Activated CD8-positive, alpha-beta memory T cell treated with anti-CD3 and anti-CD28 coated beads, Interleukin-2, amount 10 ng/mL, durations not matched to agents 7 days and 5 days (primary cell): ENCODE measurements around the gene SRPK2. TPM values are rescaled to one million over a fixed set of nuclear protein-coding genes. Genes with fewer than 3 reads are reported as not detected.

ENCODE experiments used
- ATAC-seq: fragments of 150-1000 bp; cut with Tn5 transposase; one replicate; pipeline ENCODE4 v1.10.0; 2021; ENCODE audit warnings: moderate library complexity
- CTCF ChIA-PET: fragments of 350-600 bp; sonication (Branson Sonifier 250); formaldehyde crosslinking; loops from one replicate; lab custom pipeline; 2021; ENCODE audit warnings: antibody characterized with exemption; lab: Charles Lee
- DNase-seq: peaks from one replicate; pipeline ENCODE4 v3.0.0-alpha.2; 2020
- H3K27ac Mint-ChIP-seq: one replicate; pipeline ENCODE4 v1.8.0; 2021; ENCODE audit warnings: mild to moderate bottlenecking, mixed read lengths
- H3K27me3 Mint-ChIP-seq: one replicate; pipeline ENCODE4 v1.8.0; 2021; ENCODE audit warnings: mixed read lengths
- H3K36me3 Mint-ChIP-seq: one replicate; pipeline ENCODE4 v1.8.0; 2021; ENCODE audit warnings: mild to moderate bottlenecking, mixed read lengths
- H3K4me1 Mint-ChIP-seq: one replicate; pipeline ENCODE4 v1.8.0; 2021; ENCODE audit warnings: mixed read lengths
- H3K4me3 Mint-ChIP-seq: one replicate; pipeline ENCODE4 v1.8.0; 2021; ENCODE audit warnings: mild to moderate bottlenecking, moderate library complexity, mixed read lengths
- H3K9me3 Mint-ChIP-seq: one replicate; pipeline ENCODE4 v1.8.0; 2022; ENCODE audit warnings: low read depth, mixed read lengths
- total RNA-seq, 2 experiments: library from RNA; stranded (reverse); gene quantifications; one replicate each; pipeline ENCODE4 v1.2.3, GENCODE V29; 2021

The SRPK2 gene
- total RNA-seq, 2 experiments from 2014 or later, result 40.4 to 41.2 TPM

DNA sequence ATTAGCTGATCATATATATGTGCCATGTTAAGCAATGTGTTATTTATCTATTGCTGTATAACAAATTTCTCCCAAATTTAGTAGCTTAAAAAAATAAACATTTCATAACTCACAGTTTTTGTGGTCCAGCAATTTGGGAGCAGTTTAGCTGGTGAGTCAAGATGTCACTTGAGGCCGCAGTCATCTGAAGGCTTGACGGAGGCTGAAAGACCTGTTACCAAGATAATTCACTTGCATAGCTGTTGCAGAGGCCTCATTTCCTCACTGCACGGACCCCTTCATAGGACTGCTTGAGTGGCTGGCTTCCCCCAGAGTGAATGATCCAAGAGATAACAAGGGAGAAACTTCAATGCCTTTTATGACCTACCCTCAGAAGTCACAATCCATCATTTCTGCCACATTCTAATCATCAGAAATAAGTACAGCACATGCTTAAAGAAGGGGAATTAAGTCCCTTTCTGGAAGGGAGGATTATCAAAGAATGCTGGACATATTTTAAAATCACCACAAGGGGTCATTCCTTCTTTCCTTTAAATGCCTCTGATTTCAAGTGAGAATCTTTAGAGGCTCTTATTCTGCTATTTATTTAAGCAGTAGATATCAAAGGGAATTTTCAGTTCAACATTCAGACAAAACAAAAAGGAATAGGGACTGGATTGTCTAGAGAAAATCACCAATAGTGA, 10.5 kb upstream of the SRPK2 start:
- peaks cover 2% of the 10 kb centered on the region for H3K9me3 Mint-ChIP-seq

GRCh38 chr7:105396566-105396965, 7.8 kb upstream of the SRPK2 start:
- H3K4me3 Mint-ChIP-seq, result no peak overlapping the region
- CTCF ChIA-PET, result no interaction called here

More for the DNA sequence above, 10.5 kb upstream of the SRPK2 start:
- Mint-ChIP-seq H3K4me1 (peaks cover 3% of the 10 kb centered on the region), H3K36me3 (no peaks in the 10 kb centered on the region), H3K27ac (no peak overlapping the region), H3K27me3 (no peaks in the 10 kb centered on the region), H3K4me3 (no peak overlapping the region)
- no peak for ATAC-seq
- CTCF ChIA-PET, result interaction anchor here (1.0 to 1.5 kb wide), 2 partner anchors 81 to 190 kb away, joined by 3 to 5 read pairs; no protein-coding TSS in a partner anchor
- DNase-seq, result no peak

GRCh38 chr7:105391429-105391828, 2.7 kb upstream of the SRPK2 start:
- peaks cover 4% of the 10 kb centered on the region for H3K36me3 Mint-ChIP-seq
- no peak overlapping the region for H3K4me3 Mint-ChIP-seq
- DNase-seq, result no peak
- H3K27me3 Mint-ChIP-seq, result no peaks in the 10 kb centered on the region
- CTCF ChIA-PET, result interaction anchor here (0.9 kb wide), 1 partner anchor 8 kb away, joined by 3 read pairs; no protein-coding TSS in a partner anchor
- peaks cover 17% of the 10 kb centered on the region for H3K4me1 Mint-ChIP-seq
- no peak overlapping the region for H3K27ac Mint-ChIP-seq
- H3K9me3 Mint-ChIP-seq, result peaks cover 2% of the 10 kb centered on the region
- ATAC-seq, result no peak

More at GRCh38 chr7:105396566-105396965, 7.8 kb upstream of the SRPK2 start:
- H3K36me3 Mint-ChIP-seq, result no peaks in the 10 kb centered on the region
- DNase-seq, result no peak
- H3K27ac Mint-ChIP-seq, result no peak overlapping the region
- no peak for ATAC-seq
- no peaks in the 10 kb centered on the region for H3K27me3 Mint-ChIP-seq
- peaks cover 2% of the 10 kb centered on the region for H3K9me3 Mint-ChIP-seq
- peaks cover 5% of the 10 kb centered on the region for H3K4me1 Mint-ChIP-seq

- peak overlapping the region; percentile 41 for H3K4me3 Mint-ChIP-seq
- H3K27ac Mint-ChIP-seq, result no peak overlapping the region
- H3K4me1 Mint-ChIP-seq, result peaks cover 20% of the 10 kb centered on the region
- no peaks in the 10 kb centered on the region for H3K27me3 Mint-ChIP-seq
- H3K36me3 Mint-ChIP-seq, result peaks cover 9% of the 10 kb centered on the region
- no peak for ATAC-seq
- no peak for DNase-seq
- peaks cover 2% of the 10 kb centered on the region for H3K9me3 Mint-ChIP-seq
- CTCF ChIA-PET, result no interaction called here
Observed at GRCh38 chr7:105389889-105390288, 1.2 kb upstream of the SRPK2 start.

DNA sequence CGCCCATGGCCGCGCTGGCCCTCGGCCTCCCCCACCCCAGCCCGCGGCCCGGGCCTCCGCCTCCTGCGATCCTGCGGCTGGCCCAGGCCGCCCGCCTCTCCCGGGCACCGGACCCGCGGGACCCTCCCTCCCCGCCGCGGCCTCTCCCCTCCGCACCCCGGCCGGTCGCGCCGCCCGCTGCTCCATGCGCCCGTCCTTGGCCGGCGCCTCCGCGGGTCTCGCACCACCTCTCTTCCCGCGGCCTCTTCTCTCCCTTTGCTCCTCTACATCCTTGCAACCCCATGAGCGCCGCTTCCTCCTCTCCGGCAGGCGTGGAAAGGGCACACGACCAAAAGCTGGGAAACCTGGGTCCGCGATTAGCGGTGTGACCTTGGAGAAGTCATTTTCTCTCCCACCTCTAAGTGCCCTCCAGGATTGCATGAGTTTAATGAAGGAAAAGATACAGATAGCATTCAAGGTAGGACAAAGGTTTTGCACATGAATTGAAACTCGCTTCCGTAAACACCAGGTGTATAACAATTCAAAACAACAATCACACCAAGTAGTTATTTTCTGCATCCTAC, 448 bp upstream of the SRPK2 start:
- H3K27me3 Mint-ChIP-seq, result no peaks in the 10 kb centered on the region
- DNase-seq (peak; percentile 44), ATAC-seq (peak; percentile 59)
- H3K4me3 Mint-ChIP-seq, result peak overlapping the region; percentile 82
- H3K9me3 Mint-ChIP-seq, result no peaks in the 10 kb centered on the region
- peaks cover 23% of the 10 kb centered on the region for H3K4me1 Mint-ChIP-seq
- H3K27ac Mint-ChIP-seq, result peak overlapping the region; percentile 80
- H3K36me3 Mint-ChIP-seq, result peaks cover 11% of the 10 kb centered on the region
- CTCF ChIA-PET, result no interaction called here

- peaks cover 23% of the 10 kb centered on the region for H3K4me1 Mint-ChIP-seq
- H3K9me3 Mint-ChIP-seq, result no peaks in the 10 kb centered on the region
- peak overlapping the region; percentile 77 for H3K27ac Mint-ChIP-seq
- CTCF ChIA-PET, result interaction anchor here (1.4 kb wide), 1 partner anchor 41 kb away, joined by 4 read pairs; no protein-coding TSS in a partner anchor
- no peaks in the 10 kb centered on the region for H3K27me3 Mint-ChIP-seq
- ATAC-seq (peak; percentile 43), DNase-seq (peak; percentile 69)
- H3K4me3 Mint-ChIP-seq, result peak overlapping the region; percentile 86
- peaks cover 11% of the 10 kb centered on the region for H3K36me3 Mint-ChIP-seq
Observed at GRCh38 chr7:105387508-105388355, 989 bp downstream of the SRPK2 start.

GRCh38 chr7:105377903-105378302, 10.8 kb downstream of the SRPK2 start:
- ATAC-seq (no peak), DNase-seq (no peak)
- no peaks in the 10 kb centered on the region for H3K27me3 Mint-ChIP-seq
- H3K4me1 Mint-ChIP-seq, result no peaks in the 10 kb centered on the region
- H3K36me3 Mint-ChIP-seq, result peaks cover 6% of the 10 kb centered on the region
- H3K4me3 Mint-ChIP-seq, result no peak overlapping the region
- CTCF ChIA-PET, result interaction anchor here (1.8 kb wide), 1 partner anchor 18 kb away, joined by 6 read pairs; no protein-coding TSS in a partner anchor
- no peak overlapping the region for H3K27ac Mint-ChIP-seq
- no peaks in the 10 kb centered on the region for H3K9me3 Mint-ChIP-seq

- Mint-ChIP-seq H3K27ac (no peak overlapping the region), H3K4me3 (no peak overlapping the region), H3K27me3 (no peaks in the 10 kb centered on the region), H3K36me3 (peaks cover 5% of the 10 kb centered on the region), H3K4me1 (no peaks in the 10 kb centered on the region), H3K9me3 (no peaks in the 10 kb centered on the region)
- ATAC-seq (no peak), DNase-seq (no peak)
- CTCF ChIA-PET, result interaction anchor here (1.0 to 1.8 kb wide), 3 partner anchors 9 to 53 kb away, joined by 3 to 6 read pairs (median 3); no protein-coding TSS in a partner anchor
Observed at GRCh38 chr7:105376908-105377533, 11.7 kb downstream of the SRPK2 start.

- Mint-ChIP-seq H3K4me1 (peaks cover 2% of the 10 kb centered on the region), H3K4me3 (no peak overlapping the region), H3K27ac (no peak overlapping the region), H3K9me3 (no peaks in the 10 kb centered on the region), H3K27me3 (no peaks in the 10 kb centered on the region), H3K36me3 (peaks cover 4% of the 10 kb centered on the region)
- no peak for ATAC-seq
- CTCF ChIA-PET, result interaction anchor here (1.6 kb wide), 1 partner anchor 18 kb away, joined by 6 read pairs; no protein-coding TSS in a partner anchor
- no peak for DNase-seq
Observed at GRCh38 chr7:105369944-105370343, 18.8 kb downstream of the SRPK2 start.

- no peak for ATAC-seq
- DNase-seq, result no peak
- Mint-ChIP-seq H3K27me3 (no peaks in the 10 kb centered on the region), H3K4me3 (no peak overlapping the region), H3K9me3 (no peaks in the 10 kb centered on the region), H3K4me1 (peaks cover 2% of the 10 kb centered on the region), H3K27ac (no peak overlapping the region), H3K36me3 (peaks cover 19% of the 10 kb centered on the region)
- CTCF ChIA-PET, result interaction anchor here (1.5 kb wide), 1 partner anchor 11 kb away, joined by 4 read pairs; no protein-coding TSS in a partner anchor
Observed at GRCh38 chr7:105367458-105367857, 21.3 kb downstream of the SRPK2 start.

- CTCF ChIA-PET, result no interaction called here
Observed at GRCh38 chr7:105365541-105366534, 22.9 kb downstream of the SRPK2 start.

GRCh38 chr7:105364684-105365083, 24.0 kb downstream of the SRPK2 start:
- Mint-ChIP-seq H3K4me3 (no peak overlapping the region), H3K27ac (no peak overlapping the region), H3K36me3 (peaks cover 34% of the 10 kb centered on the region), H3K27me3 (no peaks in the 10 kb centered on the region), H3K4me1 (no peaks in the 10 kb centered on the region), H3K9me3 (peaks cover 3% of the 10 kb centered on the region)
- ATAC-seq, result no peak
- CTCF ChIA-PET, result no interaction called here
- DNase-seq, result no peak

More at GRCh38 chr7:105365541-105366534, 22.9 kb downstream of the SRPK2 start:
- H3K27ac Mint-ChIP-seq, result no peak overlapping the region
- H3K36me3 Mint-ChIP-seq, result peaks cover 30% of the 10 kb centered on the region
- H3K9me3 Mint-ChIP-seq, result peaks cover under 1% of the 10 kb centered on the region
- H3K4me3 Mint-ChIP-seq, result no peak overlapping the region
- ATAC-seq (no peak), DNase-seq (no peak)
- no peaks in the 10 kb centered on the region for H3K27me3 Mint-ChIP-seq
- peaks cover 2% of the 10 kb centered on the region for H3K4me1 Mint-ChIP-seq
